Loucy (cell line): ENCODE results near the gene RPA1.

Source experiments
- H2AFZ ChIP-seq: fragments of 200-600 bp; sonication (generic); 2 replicates; pipeline ENCODE4 v1.6.0; 2016; ENCODE audit warnings: antibody characterized with exemption, mild to moderate bottlenecking, low read length, moderate library complexity
- H3F3A ChIP-seq: fragments of 200-600 bp; 2 replicates; pipeline ENCODE4 v1.6.0; 2016; ENCODE audit warnings: antibody characterized with exemption, low read depth, mild to moderate bottlenecking
- H3K27me3 ChIP-seq: fragments of 200-600 bp; sonication (generic); 2 replicates; pipeline ENCODE4 v1.6.1; 2014; ENCODE audit warnings: low read length, mild to moderate bottlenecking; ENCODE audit not compliant: insufficient read depth, poor library complexity, severe bottlenecking
- H3K36me3 ChIP-seq: fragments of 200-600 bp; sonication (generic); 2 replicates; pipeline ENCODE4 v1.6.1; 2016; ENCODE audit warnings: low read length; ENCODE audit not compliant: insufficient read depth
- H3K4me1 ChIP-seq: fragments of 200-600 bp; sonication (generic); 2 replicates; pipeline ENCODE4 v1.5.1; 2014; ENCODE audit warnings: low read length, mild to moderate bottlenecking; ENCODE audit not compliant: insufficient read depth, poor library complexity, severe bottlenecking
- H3K4me2 ChIP-seq: fragments of 200-600 bp; sonication (generic); 2 replicates; pipeline ENCODE4 v1.6.0; 2014; ENCODE audit warnings: antibody characterized with exemption, low read length, low read depth, mild to moderate bottlenecking; ENCODE audit not compliant: poor library complexity, severe bottlenecking
- H3K4me3 ChIP-seq: fragments of 200-600 bp; sonication (generic); 2 replicates; pipeline ENCODE4 v1.5.1; 2014; ENCODE audit warnings: low read length, mild to moderate bottlenecking, mixed read lengths; ENCODE audit not compliant: poor library complexity, severe bottlenecking
- H3K79me2 ChIP-seq: fragments of 200-600 bp; sonication (generic); 2 replicates; pipeline ENCODE4 v1.6.1; 2014; ENCODE audit warnings: low read length; ENCODE audit not compliant: insufficient read depth
- H3K9ac ChIP-seq: fragments of 200-600 bp; sonication (generic); 2 replicates; pipeline ENCODE4 v1.6.0; 2014; ENCODE audit warnings: mild to moderate bottlenecking, low read depth, low read length, moderate library complexity; ENCODE audit not compliant: poor library complexity, severe bottlenecking
- H3K9me2 ChIP-seq: fragments of 200-600 bp; sonication (generic); replicated peaks from 2 replicates; pipeline ENCODE4 v1.6.1; 2016; ENCODE audit warnings: low read depth, low read length, mixed read lengths
- H3K9me3 ChIP-seq: fragments of 200-600 bp; sonication (generic); 2 replicates; pipeline ENCODE4 v1.6.1; 2014; ENCODE audit warnings: mild to moderate bottlenecking, antibody characterized with exemption, low read length, low read depth; ENCODE audit not compliant: insufficient read depth
- H4K20me1 ChIP-seq: fragments of 200-600 bp; sonication (generic); 2 replicates; pipeline ENCODE4 v1.6.0; 2014; ENCODE audit warnings: antibody characterized with exemption, low read length, mild to moderate bottlenecking; ENCODE audit not compliant: insufficient read depth, poor library complexity, severe bottlenecking
- CTCF ChIP-seq: fragments of 200-600 bp; sonication (generic); conservative IDR thresholded peaks from 2 replicates; pipeline ENCODE4 v1.5.1; 2014; ENCODE audit warnings: mild to moderate bottlenecking, antibody characterized with exemption, low read length
- EZH2phosphoT487 ChIP-seq: fragments of 200-600 bp; IDR thresholded peaks from 2 replicates; pipeline ENCODE4 v1.6.1; 2018; ENCODE audit warnings: antibody characterized with exemption, mild to moderate bottlenecking, moderate library complexity, borderline replicate concordance

RPA1 gene

DNA sequence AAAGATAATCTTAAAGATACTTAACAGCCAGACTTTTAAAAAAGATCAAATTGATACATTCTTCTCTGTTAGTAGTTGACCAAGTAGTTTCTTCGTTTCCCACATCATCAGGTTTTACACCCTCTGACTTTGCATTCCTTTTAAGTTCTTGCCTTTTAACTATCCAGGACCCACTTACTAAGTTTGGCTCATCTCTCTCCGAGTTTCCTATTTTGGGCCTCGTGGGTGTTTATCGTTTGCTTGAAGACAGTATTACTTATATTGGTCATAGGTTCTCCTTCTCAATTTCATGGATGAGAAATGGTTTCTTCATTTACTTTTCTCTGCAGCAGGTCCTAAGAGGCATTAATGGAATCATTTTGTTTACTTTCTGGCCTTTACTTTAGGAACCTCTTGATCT lies 43.2 kb downstream of the RPA1 start:
- H3K4me1 ChIP-seq = peaks cover 25% of the 10 kb centered on the region
- no peak overlapping the region for H3K4me2 ChIP-seq
- peaks cover 13% of the 10 kb centered on the region for H4K20me1 ChIP-seq
- H3F3A ChIP-seq = peaks cover 5% of the 10 kb centered on the region; the same call in 1 of the 2 replicates
- no peaks in the 10 kb centered on the region; the same call in 1 of the 2 replicates for H3K79me2 ChIP-seq
- no peak overlapping the region for H3K9ac ChIP-seq
- H3K27me3 ChIP-seq = no peaks in the 10 kb centered on the region
- peaks cover 52% of the 10 kb centered on the region for H3K36me3 ChIP-seq
- H3K9me3 ChIP-seq = no peaks in the 10 kb centered on the region
- no peak overlapping the region for H3K4me3 ChIP-seq
- TF ChIP-seq CTCF (no peak), EZH2phosphoT487 (no peak)
- H2AFZ ChIP-seq = no peak overlapping the region
- no peaks in the 10 kb centered on the region for H3K9me2 ChIP-seq

DNA sequence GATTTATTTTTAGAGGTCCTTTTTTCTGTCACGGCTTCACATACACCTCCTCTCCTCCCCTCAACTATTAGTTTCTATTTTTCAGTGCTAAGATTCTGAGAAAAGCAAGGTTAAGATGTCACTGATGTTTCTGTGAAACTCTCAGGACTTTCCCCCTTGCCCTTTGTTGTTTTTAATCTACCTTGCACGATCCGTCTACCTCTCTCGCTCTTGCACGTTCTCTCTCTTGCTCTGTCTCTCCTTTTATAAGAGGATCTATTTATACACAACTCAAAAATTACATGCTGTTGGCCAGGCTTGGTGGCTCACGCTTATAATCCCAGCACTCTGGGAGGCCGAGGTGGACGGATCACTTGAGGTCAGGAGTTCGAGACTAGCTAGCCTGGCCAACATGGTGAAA lies 43.6 kb downstream of the RPA1 start:
- peaks cover 56% of the 10 kb centered on the region for H3K36me3 ChIP-seq
- no peak overlapping the region for H3K9ac ChIP-seq
- H3K4me3 ChIP-seq = no peak overlapping the region

GRCh38 chr17:1875597-1875996 lies 45.8 kb downstream of the RPA1 start:
- Histone ChIP-seq H3K9me3 (no peaks in the 10 kb centered on the region), H3K4me3 (no peak overlapping the region), H3K4me1 (peaks cover 15% of the 10 kb centered on the region), H3F3A (0 out of 2 replicates have a peak, but pooled peaks cover 2% of the 10 kb centered on the region), H3K27me3 (no peaks in the 10 kb centered on the region), H2AFZ (no peak overlapping the region), H3K4me2 (no peak overlapping the region), H4K20me1 (peaks cover 8% of the 10 kb centered on the region), H3K36me3 (peaks cover 78% of the 10 kb centered on the region), H3K9ac (no peak overlapping the region), H3K9me2 (no peaks in the 10 kb centered on the region), H3K79me2 (no peaks in the 10 kb centered on the region; the same call in 1 of the 2 replicates)
- no peak for TF ChIP-seq CTCF
- TF ChIP-seq EZH2phosphoT487 = no peak

More for the DNA sequence above, 43.6 kb downstream of the RPA1 start:
- peaks cover 25% of the 10 kb centered on the region for H3K4me1 ChIP-seq
- no peaks in the 10 kb centered on the region for H3K9me2 ChIP-seq
- no peaks in the 10 kb centered on the region; the same call in 1 of the 2 replicates for H3K79me2 ChIP-seq
- H4K20me1 ChIP-seq = peaks cover 13% of the 10 kb centered on the region
- TF ChIP-seq CTCF (no peak), EZH2phosphoT487 (no peak)
- peaks cover 5% of the 10 kb centered on the region; the same call in 1 of the 2 replicates for H3F3A ChIP-seq
- no peak overlapping the region for H3K4me2 ChIP-seq
- H3K27me3 ChIP-seq = no peaks in the 10 kb centered on the region
- H3K9me3 ChIP-seq = no peaks in the 10 kb centered on the region
- no peak overlapping the region for H2AFZ ChIP-seq
